Measurements from ENCODE around the gene TSEN54.

Gene TSEN54

DNA sequence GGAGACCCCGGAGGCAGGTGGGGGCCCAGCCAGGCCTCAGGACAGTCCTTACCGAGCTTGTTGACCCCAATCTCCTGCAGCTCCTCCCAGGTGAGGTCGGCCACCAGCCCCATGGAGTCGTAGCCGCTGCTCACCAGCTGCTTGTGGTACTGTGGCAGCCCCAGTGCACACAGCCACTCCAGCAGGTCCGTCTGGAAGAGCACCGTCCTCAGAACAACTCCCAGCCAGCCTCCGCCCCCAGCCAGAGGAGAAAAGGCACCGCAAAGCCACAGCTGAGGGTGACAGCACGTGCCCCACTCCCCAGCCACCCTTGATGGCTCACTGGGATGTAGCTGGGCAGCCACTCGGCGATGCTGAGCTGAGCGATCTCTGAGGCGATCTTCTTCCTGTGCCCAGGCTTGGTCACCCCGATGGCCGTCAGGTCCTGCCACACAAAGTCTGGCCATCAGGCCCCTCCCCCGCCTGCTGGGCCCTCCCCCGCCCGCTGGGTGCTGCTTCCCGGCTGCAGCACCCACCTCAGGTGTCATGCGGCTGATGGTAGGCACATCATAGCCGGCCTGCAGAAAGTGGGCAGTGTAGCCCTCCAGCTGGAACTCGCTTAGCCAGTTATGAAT lies 12.9 kb upstream of the TSEN54 start:
- no peaks in the 10 kb centered on the region for H3K27me3 ChIP-seq (ENCODE audit: insufficient read depth, poor library complexity, severe bottlenecking)
- no peak overlapping the region for H3K4me3 ChIP-seq (replicated peaks; ENCODE audit: insufficient read depth, low read length)
- no peak for DNase-seq (ENCODE audit: low read depth in 1 of 2, low spot score in 1 of 2)
- H3K27ac ChIP-seq (replicated peaks), result no peak overlapping the region
- TF ChIP-seq GABPA (IDR thresholded peaks at IDR 0.05; ENCODE audit: low read depth) (no peak), SPI1 (IDR thresholded peaks at IDR 0.05; ENCODE audit: borderline replicate concordance, low read depth) (no peak), POLR2AphosphoS5 (IDR thresholded peaks at IDR 0.05; ENCODE audit: low read depth) (no peak)
- TF ChIP-seq, protein P1, sequence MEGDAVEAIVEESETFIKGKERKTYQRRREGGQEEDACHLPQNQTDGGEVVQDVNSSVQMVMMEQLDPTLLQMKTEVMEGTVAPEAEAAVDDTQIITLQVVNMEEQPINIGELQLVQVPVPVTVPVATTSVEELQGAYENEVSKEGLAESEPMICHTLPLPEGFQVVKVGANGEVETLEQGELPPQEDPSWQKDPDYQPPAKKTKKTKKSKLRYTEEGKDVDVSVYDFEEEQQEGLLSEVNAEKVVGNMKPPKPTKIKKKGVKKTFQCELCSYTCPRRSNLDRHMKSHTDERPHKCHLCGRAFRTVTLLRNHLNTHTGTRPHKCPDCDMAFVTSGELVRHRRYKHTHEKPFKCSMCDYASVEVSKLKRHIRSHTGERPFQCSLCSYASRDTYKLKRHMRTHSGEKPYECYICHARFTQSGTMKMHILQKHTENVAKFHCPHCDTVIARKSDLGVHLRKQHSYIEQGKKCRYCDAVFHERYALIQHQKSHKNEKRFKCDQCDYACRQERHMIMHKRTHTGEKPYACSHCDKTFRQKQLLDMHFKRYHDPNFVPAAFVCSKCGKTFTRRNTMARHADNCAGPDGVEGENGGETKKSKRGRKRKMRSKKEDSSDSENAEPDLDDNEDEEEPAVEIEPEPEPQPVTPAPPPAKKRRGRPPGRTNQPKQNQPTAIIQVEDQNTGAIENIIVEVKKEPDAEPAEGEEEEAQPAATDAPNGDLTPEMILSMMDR (IDR thresholded peaks at IDR 0.05; ENCODE audit: insufficient read depth, low read length), result no peak
- TF ChIP-seq, protein P2, sequence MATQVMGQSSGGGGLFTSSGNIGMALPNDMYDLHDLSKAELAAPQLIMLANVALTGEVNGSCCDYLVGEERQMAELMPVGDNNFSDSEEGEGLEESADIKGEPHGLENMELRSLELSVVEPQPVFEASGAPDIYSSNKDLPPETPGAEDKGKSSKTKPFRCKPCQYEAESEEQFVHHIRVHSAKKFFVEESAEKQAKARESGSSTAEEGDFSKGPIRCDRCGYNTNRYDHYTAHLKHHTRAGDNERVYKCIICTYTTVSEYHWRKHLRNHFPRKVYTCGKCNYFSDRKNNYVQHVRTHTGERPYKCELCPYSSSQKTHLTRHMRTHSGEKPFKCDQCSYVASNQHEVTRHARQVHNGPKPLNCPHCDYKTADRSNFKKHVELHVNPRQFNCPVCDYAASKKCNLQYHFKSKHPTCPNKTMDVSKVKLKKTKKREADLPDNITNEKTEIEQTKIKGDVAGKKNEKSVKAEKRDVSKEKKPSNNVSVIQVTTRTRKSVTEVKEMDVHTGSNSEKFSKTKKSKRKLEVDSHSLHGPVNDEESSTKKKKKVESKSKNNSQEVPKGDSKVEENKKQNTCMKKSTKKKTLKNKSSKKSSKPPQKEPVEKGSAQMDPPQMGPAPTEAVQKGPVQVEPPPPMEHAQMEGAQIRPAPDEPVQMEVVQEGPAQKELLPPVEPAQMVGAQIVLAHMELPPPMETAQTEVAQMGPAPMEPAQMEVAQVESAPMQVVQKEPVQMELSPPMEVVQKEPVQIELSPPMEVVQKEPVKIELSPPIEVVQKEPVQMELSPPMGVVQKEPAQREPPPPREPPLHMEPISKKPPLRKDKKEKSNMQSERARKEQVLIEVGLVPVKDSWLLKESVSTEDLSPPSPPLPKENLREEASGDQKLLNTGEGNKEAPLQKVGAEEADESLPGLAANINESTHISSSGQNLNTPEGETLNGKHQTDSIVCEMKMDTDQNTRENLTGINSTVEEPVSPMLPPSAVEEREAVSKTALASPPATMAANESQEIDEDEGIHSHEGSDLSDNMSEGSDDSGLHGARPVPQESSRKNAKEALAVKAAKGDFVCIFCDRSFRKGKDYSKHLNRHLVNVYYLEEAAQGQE (IDR thresholded peaks at IDR 0.05; ENCODE audit: insufficient replicate concordance, low read depth), result no peak

DNA sequence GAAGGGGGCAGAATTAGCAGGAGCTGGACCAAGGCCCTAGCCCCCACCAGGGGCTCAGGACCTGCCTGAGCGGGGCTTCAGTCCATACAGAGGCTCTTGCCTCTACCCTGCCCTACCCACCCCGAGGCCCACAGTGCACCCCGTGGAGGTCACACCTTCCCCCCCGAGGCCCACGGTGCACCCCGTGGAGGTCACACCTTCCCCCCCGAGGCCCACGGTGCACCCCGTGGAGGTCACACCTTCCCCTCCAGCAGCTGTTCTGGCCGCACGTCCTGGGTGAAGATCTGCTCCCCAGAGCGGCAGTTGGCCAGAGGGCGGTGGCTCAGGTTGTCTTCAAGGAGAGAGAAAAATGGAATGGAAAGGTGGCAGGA lies 12.4 kb upstream of the TSEN54 start:
- Histone ChIP-seq H3K4me3 (replicated peaks; ENCODE audit: insufficient read depth, low read length) (no peak overlapping the region), H3K27me3 (ENCODE audit: insufficient read depth, poor library complexity, severe bottlenecking) (no peaks in the 10 kb centered on the region), H3K27ac (replicated peaks) (no peak overlapping the region)
- DNase-seq (ENCODE audit: low read depth in 1 of 2, low spot score in 1 of 2), result no peak
- TF ChIP-seq, protein P1 (IDR thresholded peaks at IDR 0.05; ENCODE audit: insufficient read depth, low read length), result no peak

DNA sequence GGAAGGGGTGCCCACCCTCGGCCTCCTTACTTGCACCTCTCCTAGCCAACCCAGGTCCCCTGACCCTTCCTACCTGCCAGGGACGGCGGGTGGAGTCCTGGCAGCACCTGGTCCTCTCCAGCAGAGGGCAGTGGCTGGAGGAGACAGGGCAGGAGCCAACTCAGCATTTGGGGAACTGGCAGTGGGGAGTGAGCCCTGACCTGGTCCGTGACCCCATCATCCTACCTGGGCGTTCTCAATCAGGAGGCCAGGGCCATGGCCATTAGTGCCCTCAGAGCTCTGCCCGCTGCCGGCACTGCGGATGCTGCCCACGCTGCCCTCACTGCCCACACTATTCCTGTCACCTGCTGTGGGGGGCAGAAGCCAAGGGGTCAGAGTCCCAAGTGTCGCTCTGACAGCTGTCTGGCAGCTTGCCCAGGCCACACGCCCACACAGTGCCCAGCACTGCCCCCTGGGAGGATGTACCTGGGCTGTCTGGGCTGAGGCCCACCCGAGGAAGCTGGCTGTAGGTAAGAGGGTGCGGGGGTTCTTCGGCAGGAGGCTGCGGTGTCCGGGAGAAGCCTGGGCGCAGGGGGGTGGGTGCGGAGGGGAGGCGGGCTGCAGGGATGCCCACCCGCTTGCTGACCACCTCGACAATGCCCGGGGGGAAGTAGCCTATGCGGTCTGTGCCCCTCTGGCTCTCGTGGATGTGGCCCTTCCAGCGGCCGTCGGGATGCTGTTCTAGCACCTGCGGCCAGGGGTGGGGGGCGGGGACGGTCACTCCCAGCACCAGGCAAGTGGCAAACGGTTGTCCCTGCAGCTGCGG lies 11.8 kb upstream of the TSEN54 start:
- TF ChIP-seq, protein P1 (IDR thresholded peaks at IDR 0.05; ENCODE audit: insufficient read depth, low read length), result peak; percentile 67
- TF ChIP-seq, protein P2 (IDR thresholded peaks at IDR 0.05; ENCODE audit: insufficient replicate concordance, low read depth), result no peak
- TF ChIP-seq SPI1 (IDR thresholded peaks at IDR 0.05; ENCODE audit: borderline replicate concordance, low read depth), result peak; percentile 50; the same call in 1 of the 2 replicates
- Histone ChIP-seq H3K27me3 (ENCODE audit: insufficient read depth, poor library complexity, severe bottlenecking) (no peaks in the 10 kb centered on the region), H3K27ac (replicated peaks) (no peak overlapping the region), H3K4me3 (replicated peaks; ENCODE audit: insufficient read depth, low read length) (no peak overlapping the region)
- peak; percentile 37 to 60 for DNase-seq (ENCODE audit: low read depth in 1 of 2, low spot score in 1 of 2)

DNA sequence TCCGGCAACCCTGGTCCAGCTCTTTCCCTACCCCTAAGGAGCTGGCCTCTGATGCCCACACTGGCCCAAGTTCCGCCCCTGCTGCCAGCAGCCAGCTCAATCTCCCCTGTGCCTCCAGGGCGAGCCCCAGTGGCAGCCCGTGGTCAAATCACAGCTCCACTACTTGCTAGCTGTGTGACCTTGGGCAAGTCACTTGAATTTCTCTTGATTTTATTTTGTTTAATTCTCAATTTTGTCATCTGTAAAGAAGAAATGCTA lies 11.2 kb upstream of the TSEN54 start:
- no peaks in the 10 kb centered on the region for H3K27me3 ChIP-seq (ENCODE audit: insufficient read depth, poor library complexity, severe bottlenecking)
- H3K4me3 ChIP-seq (replicated peaks; ENCODE audit: insufficient read depth, low read length), result no peak overlapping the region
- no peak overlapping the region for H3K27ac ChIP-seq (replicated peaks)
- no peak for TF ChIP-seq SPI1 (IDR thresholded peaks at IDR 0.05; ENCODE audit: borderline replicate concordance, low read depth)
- TF ChIP-seq GABPA (IDR thresholded peaks at IDR 0.05; ENCODE audit: low read depth), result no peak
- TF ChIP-seq POLR2AphosphoS5 (IDR thresholded peaks at IDR 0.05; ENCODE audit: low read depth), result no peak
- TF ChIP-seq, protein P2 (IDR thresholded peaks at IDR 0.05; ENCODE audit: insufficient replicate concordance, low read depth), result no peak
- TF ChIP-seq, protein P1 (IDR thresholded peaks at IDR 0.05; ENCODE audit: insufficient read depth, low read length), result no peak
- DNase-seq (ENCODE audit: low read depth in 1 of 2, low spot score in 1 of 2), result no peak
